ENCODE data around the gene KASH5.

- TF ChIP-seq CTCF (IDR thresholded peaks at IDR 0.05) (no peak), POLR2A (IDR thresholded peaks at IDR 0.05) (no peak)
Observed at GRCh38 chr19:49441210-49441959, 53.3 kb downstream of the KASH5 start, which contains the start of gene SLC17A7.

Measured in esophagus squamous epithelium (tissue), 4 donors.